SHP77 treated with DMSO at 0.1 percent for 48 hours (cell line): ENCODE results near the gene MS4A10.
"Not testable (repeated sequence)": the region's sequence is repeated elsewhere in the genome, so short reads cannot be mapped to it uniquely, and the experiment has no call there.

Source experiments
- DNase-seq: peaks from one replicate; lab custom pipeline; 2025; lab: John Stamatoyannopoulos, UW

The MS4A10 gene

DNA sequence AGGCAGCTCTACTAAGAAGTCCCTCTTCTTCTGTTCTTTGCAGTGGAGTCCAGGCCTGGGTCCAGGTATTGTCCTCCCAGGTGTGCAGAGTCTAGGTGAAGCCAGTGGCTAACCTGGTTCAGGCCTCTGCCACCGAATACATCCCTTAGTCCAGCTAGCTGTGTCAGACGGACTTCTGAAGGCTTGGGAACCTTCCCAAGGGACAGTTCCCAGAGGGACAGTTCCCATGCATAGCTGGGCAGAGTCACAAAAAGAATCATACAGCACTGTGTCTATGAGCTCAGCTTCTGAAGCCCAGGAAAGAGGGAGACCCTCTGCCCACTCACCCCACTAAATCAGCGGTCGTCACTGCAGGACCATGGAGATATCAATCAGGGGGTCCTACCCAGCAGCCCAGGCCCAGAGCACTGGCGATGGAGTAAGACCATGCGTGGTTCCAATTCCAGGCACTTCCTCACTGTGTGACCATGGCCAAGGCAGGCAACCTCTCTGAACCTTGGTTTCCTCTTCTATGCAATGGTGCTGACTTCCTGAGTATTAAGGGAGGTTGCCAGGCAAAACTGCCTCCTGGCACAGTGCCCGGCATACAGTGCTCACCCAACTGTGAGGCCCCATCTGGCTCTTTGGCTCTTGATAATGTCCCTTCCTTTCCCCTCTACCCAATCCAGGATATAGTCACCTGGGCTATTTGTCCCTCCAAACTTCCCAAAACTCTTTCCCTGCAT lies 3.4 kb downstream of the MS4A10 start:
- DNase-seq = no peak

DNA sequence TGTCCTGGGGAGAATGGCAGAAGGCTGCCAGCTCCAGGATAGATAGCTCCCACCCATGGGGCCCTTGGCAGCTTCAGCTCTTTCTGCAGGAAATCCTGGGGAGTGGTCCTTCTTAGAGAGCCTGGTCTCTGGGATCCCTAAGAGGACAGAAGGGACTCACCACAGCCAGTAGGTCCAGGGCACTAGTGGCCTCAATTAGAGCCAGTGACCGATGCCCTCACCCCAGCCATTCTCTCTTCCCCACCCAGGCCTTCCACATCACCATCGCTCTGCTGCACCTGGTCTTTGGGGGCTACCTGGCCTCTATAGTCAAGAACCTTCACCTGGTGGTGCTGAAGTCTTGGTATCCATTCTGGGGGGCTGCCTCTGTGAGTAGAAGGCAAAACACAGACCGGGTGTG lies 5.6 kb downstream of the MS4A10 start:
- no peak for DNase-seq

DNA sequence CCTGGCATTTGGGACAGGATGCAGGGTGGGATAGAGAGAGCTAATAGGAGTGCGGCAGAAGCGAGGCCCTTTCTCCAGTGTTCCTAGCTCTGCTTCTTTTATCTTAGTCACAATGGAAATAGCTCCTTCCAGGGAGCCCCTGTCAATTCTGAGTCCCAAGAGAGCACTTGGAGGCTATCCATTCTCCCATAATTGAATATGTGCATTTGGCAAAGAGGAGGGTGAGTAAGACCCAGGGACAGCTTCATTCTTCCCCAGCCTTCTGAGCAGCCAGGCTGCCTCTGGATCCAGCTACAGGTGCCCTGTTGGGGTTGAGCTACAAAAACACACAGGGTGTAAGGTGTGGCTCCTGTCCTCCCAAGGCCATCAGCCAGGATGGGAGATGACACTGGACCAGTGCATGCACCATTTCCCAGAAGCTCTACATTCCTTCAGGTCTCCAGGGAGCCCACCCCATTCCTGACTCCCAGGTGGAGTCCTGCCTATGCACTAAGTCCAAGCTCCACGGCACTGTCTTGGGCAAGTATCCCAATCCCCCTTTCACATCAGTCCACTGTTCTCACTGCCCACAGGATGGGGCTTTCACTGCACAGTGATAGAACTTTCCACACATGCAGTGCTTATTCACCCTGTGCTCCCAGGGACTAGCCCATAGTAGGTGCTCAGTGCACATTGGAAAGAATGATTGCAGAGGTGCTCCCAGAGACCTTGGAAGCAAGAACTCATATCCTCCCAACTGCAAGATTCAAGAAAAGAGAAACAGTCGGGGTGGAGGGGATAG lies 6.2 kb downstream of the MS4A10 start:
- no peak for DNase-seq

GRCh38 chr11:60792521-60792920 lies 7.4 kb downstream of the MS4A10 start:
- no peak for DNase-seq

DNA sequence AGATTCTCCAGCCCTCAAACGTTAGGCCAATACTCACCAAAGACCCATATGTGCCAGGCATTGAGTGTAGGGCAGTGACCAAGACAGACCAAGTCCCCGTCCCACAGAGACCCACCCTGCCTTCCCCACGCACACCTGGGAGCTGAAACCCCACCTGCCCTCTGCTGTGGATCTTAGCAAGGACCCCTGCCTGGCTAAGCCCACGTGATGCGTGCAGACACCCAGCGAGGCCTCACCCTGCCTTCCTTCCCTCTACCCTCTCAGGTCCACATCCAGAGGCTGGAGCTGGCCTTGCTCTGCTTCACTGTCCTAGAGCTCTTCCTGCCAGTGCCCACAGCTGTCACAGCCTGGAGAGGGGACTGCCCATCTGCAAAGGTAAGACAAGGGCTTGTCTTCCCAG lies 10.2 kb downstream of the MS4A10 start:
- DNase-seq = no peak

- DNase-seq = no peak
Observed at GRCh38 chr11:60797846-60798630, 12.9 kb downstream of the MS4A10 start.

- no peak for DNase-seq
Observed at GRCh38 chr11:60798631-60799030, 13.5 kb downstream of the MS4A10 start.

GRCh38 chr11:60801194-60801593 lies 16.1 kb downstream of the MS4A10 start:
- DNase-seq = no peak

- DNase-seq = no peak
Observed at GRCh38 chr11:60803273-60803936, 18.3 kb downstream of the MS4A10 start.

DNA sequence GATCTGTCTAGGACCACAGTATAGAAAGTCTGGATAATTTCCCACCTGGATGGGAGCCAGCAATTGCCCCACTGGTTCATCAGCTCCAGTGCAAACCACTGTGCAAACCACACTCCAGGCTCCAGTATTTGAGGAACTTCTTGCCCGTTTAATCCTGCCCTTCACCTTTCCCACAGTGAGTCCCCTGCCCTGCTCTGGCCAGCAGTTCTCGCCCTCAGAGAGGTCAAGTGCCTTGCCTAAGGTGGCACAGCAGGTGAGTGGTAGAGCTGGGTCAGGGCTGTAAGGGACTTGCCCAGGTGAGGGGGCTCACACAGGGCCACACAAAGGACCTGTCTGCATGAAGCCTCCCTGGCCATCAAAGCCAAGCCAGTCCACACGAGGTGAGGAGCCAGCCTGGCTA lies 24.1 kb downstream of the MS4A10 start:
- DNase-seq = no peak

- no peak for DNase-seq
Observed at GRCh38 chr11:60809691-60810090, 24.6 kb downstream of the MS4A10 start.

- no peak for DNase-seq
Observed at GRCh38 chr11:60810151-60810550, 25.0 kb downstream of the MS4A10 start.

DNA sequence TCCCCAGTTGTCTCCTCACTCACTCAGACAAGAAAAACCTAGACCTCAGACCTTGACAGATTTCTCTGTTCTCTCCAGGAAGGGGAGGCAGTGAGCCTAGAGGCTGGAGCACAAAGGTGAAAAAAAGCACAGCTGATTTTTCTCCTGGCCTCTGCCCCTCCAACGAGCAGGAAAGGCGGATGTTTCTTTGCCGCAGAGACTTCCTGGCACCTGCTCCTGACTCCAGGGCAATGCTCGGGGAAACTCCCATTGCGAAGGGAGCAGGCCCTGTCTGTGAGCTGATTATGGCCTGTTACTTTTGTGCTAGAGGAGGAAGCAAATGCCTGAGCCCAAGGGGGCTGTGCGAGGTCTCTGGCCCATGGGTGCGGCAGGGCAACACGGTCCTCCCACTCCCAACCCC lies 25.4 kb downstream of the MS4A10 start:
- DNase-seq = no peak

DNA sequence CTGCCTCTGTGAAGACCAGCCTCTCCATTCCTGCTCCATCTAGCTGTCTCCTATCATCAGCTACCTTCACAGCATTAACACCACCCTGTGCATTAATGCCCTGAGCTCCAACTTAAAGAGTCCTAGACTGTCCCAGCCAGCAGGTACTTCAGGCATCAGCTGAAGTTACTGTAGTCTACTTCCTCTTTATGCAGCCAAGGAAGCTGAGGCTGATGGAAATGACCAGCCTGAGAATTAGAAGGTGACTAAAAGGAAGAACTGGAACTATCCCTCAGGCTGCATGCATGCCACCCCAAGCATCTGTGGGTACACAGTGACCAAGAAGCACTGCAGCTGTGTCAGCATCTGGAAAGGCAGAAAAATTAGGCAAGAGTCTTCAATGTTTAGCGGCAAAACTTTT lies 28.2 kb downstream of the MS4A10 start:
- no peak for DNase-seq

DNA sequence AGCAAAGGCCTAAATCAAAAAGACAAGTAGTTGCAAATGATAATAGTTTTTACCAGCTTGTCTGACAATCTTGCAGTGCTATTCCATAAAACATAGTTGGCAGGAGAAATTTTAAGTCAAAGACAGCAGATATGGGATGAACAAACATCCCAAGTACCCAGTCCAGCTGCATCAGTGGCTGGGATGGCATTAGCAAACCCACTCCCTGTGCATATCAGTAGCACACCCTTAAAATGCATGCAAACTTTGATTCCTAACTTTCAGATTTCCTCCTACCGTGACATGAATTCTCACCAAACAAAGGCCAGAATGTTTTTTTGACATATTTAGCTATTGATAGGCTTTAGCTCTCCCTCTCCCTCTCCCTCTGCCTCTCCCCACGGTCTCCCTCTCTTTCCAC lies 29.0 kb downstream of the MS4A10 start:
- no peak for DNase-seq

- DNase-seq = no peak
Observed at GRCh38 chr11:60816590-60817157, 31.5 kb downstream of the MS4A10 start.

DNA sequence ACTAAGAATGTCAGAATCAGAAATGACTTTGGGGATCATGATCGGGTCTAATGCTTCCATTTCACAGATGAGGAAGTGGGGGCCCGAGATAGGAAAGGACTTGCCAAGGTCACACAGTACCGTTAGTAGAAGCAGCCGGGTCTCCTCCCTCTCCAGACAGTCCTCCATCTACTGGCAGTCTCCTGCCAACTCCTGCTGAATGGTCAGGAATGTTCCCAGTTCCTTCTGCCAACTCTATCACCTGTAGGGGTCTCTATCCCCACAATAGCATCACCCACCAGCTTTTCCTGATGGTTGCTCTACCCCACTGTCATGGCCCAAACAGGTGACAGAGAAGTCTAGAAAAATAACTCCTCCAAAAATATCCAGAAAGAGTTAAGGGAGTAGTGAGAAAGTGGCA lies 32.9 kb downstream of the MS4A10 start:
- DNase-seq = no peak

GRCh38 chr11:60821827-60822599 lies 36.9 kb downstream of the MS4A10 start:
- DNase-seq = no peak

GRCh38 chr11:60823745-60824306 lies 38.7 kb downstream of the MS4A10 start:
- not testable (repeated sequence) for DNase-seq

DNA sequence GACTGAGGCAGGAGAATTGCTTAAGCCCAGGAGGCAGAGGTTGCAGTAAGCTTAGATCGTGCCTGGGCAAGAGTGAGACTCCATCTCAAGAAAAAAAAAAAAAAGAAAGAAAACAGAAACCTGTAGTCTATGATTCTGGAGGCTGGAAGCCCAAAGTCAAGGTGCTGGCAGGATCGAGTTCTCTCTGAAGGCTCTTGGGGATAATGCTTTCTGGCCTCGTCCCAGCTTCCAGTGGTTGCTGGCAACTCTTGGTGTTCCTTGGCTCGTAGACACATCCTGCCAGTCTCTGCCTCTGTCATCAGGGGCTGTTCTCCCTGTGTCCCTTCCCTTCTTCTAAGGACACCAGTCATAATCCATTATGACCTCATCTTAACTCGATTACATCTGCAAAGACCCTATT lies 40.0 kb downstream of the MS4A10 start:
- no peak for DNase-seq

DNA sequence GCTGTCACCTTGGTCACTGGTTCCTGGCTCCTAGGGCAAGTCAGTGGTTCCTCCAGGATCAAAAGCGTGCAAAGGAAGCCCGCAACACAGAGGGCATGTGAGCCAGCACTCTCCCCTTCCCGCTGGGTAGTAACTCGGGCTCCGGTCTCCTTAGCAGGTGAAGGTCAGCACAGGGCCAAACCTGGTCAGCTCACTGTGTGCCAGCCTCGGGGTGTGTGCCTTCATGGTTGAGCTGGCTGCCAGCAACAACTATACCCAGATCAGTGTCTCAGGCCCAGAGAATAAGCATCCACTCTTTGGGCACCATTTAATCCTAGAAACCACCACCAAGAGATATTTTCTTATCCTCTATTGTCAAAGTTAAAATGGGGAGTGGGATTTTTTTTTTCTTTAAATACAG lies 40.7 kb downstream of the MS4A10 start:
- DNase-seq = no peak
